Nephron (organoid): ENCODE data around the gene OXLD1.

Source experiments
- H3K27ac Mint-ChIP-seq, 3 experiments: 2 replicates each; pipeline ENCODE4 v1.8.0; 2020; ENCODE audit warnings: mixed read lengths in 3 of 3, mild to moderate bottlenecking in 2 of 3, moderate library complexity in 1 of 3
- H3K27me3 Mint-ChIP-seq: 2 replicates; pipeline ENCODE4 v1.8.0; 2021; ENCODE audit warnings: low read depth, mild to moderate bottlenecking, moderate library complexity, mixed read lengths
- H3K36me3 Mint-ChIP-seq: 2 replicates; pipeline ENCODE4 v1.8.0; 2020; ENCODE audit warnings: low read depth, mixed read lengths
- H3K4me1 Mint-ChIP-seq: 2 replicates; pipeline ENCODE4 v1.8.0; 2020; ENCODE audit warnings: mixed read lengths
- H3K4me3 Mint-ChIP-seq, 3 experiments: 2 replicates each; pipeline ENCODE4 v1.8.0; 2020; ENCODE audit warnings: mild to moderate bottlenecking in 3 of 3, mixed read lengths in 3 of 3, moderate library complexity in 2 of 3
- H3K9me3 Mint-ChIP-seq: 2 replicates; pipeline ENCODE4 v1.8.0; 2020; ENCODE audit warnings: mixed read lengths
- CTCF ChIP-seq, 3 experiments: fragments of 200-600 bp; sonication (generic); IDR thresholded peaks; one replicate each; pipeline ENCODE4 v1.5.0; 2021; ENCODE audit warnings: antibody characterized with exemption in 3 of 3; ENCODE audit not compliant: unreplicated experiment in 3 of 3

Gene OXLD1

GRCh38 chr17:81683584-81684441 lies 17.4 kb upstream of the OXLD1 start, which contains the start of the genes ARL16 and HGS:
TSS of gene ARL16 (minus strand) at chr17:81683797. CDS start at chr17:81683753, 44 bp downstream.
TSS of gene HGS (plus strand) at chr17:81684011. CDS start at chr17:81684067, 56 bp downstream.
- Mint-ChIP-seq H3K36me3 (peaks cover 27% of the 10 kb centered on the region), H3K4me1 (peaks cover 22% of the 10 kb centered on the region), H3K27me3 (no peaks in the 10 kb centered on the region), H3K4me3 (peak within 1 kb of the TSS; percentile 85 to 93 (median 92)), H3K27ac (peak within 1 kb of the TSS; percentile 46 to 96 (median 86)), H3K9me3 (no peaks in the 10 kb centered on the region)
- no peak for TF ChIP-seq CTCF (IDR thresholded peaks at IDR 0.05; ENCODE audit: unreplicated experiment in 3 of 3)

GRCh38 chr17:81683208-81683583 lies 16.8 kb upstream of the OXLD1 start:
- peak overlapping the region; percentile 85 to 93 (median 92) for H3K4me3 Mint-ChIP-seq
- no peak for TF ChIP-seq CTCF (IDR thresholded peaks at IDR 0.05; ENCODE audit: unreplicated experiment in 3 of 3)
- H3K9me3 Mint-ChIP-seq = no peaks in the 10 kb centered on the region
- H3K27ac Mint-ChIP-seq = peak overlapping the region; percentile 46 to 86 (median 81)
- no peaks in the 10 kb centered on the region for H3K27me3 Mint-ChIP-seq
- peaks cover 23% of the 10 kb centered on the region for H3K36me3 Mint-ChIP-seq
- peaks cover 22% of the 10 kb centered on the region for H3K4me1 Mint-ChIP-seq

GRCh38 chr17:81682565-81683207 lies 16.3 kb upstream of the OXLD1 start:
- Mint-ChIP-seq H3K4me1 (peaks cover 22% of the 10 kb centered on the region), H3K36me3 (peaks cover 23% of the 10 kb centered on the region), H3K27me3 (no peaks in the 10 kb centered on the region), H3K9me3 (no peaks in the 10 kb centered on the region), H3K4me3 (peak overlapping the region; percentile 85 to 93 (median 92)), H3K27ac (peak overlapping the region; percentile 46 to 86 (median 81))
- no peak for TF ChIP-seq CTCF (IDR thresholded peaks at IDR 0.05; ENCODE audit: unreplicated experiment in 3 of 3)

GRCh38 chr17:81681672-81682071 lies 15.3 kb upstream of the OXLD1 start:
- H3K4me3 Mint-ChIP-seq = peak overlapping the region; percentile 78 to 92 (median 85)
- peaks cover 22% of the 10 kb centered on the region for H3K4me1 Mint-ChIP-seq
- no peaks in the 10 kb centered on the region for H3K9me3 Mint-ChIP-seq
- H3K27ac Mint-ChIP-seq = no peak overlapping the region
- H3K27me3 Mint-ChIP-seq = no peaks in the 10 kb centered on the region
- no peak for TF ChIP-seq CTCF (IDR thresholded peaks at IDR 0.05; ENCODE audit: unreplicated experiment in 3 of 3)
- peaks cover 16% of the 10 kb centered on the region for H3K36me3 Mint-ChIP-seq

- Mint-ChIP-seq H3K27ac (no peak overlapping the region), H3K4me3 (peak overlapping the region; percentile 59 to 79 (median 77)), H3K9me3 (no peaks in the 10 kb centered on the region), H3K36me3 (peaks cover 12% of the 10 kb centered on the region), H3K4me1 (peaks cover 22% of the 10 kb centered on the region), H3K27me3 (no peaks in the 10 kb centered on the region)
- no peak for TF ChIP-seq CTCF (IDR thresholded peaks at IDR 0.05; ENCODE audit: unreplicated experiment in 3 of 3)
These were observed 13.7 kb upstream of the OXLD1 start for GRCh38 chr17:81680150-81680549.
